C4-2B (cell line): ENCODE measurements around the gene ARL15.

Experiments
- ZFX ChIP-seq: fragments of 450-650 bp; IDR thresholded peaks from 2 replicates; pipeline ENCODE4 v1.6.1; 2017
- TF ChIP-seq, protein P1 (sequence below): fragments of 450-650 bp; conservative IDR thresholded peaks from 2 replicates; pipeline ENCODE4 v1.5.1; 2017; ENCODE audit warnings: mild to moderate bottlenecking

GRCh38 chr5:54317511-54318260, 7.3 kb upstream of the ARL15 start:
- TF ChIP-seq, protein P1, sequence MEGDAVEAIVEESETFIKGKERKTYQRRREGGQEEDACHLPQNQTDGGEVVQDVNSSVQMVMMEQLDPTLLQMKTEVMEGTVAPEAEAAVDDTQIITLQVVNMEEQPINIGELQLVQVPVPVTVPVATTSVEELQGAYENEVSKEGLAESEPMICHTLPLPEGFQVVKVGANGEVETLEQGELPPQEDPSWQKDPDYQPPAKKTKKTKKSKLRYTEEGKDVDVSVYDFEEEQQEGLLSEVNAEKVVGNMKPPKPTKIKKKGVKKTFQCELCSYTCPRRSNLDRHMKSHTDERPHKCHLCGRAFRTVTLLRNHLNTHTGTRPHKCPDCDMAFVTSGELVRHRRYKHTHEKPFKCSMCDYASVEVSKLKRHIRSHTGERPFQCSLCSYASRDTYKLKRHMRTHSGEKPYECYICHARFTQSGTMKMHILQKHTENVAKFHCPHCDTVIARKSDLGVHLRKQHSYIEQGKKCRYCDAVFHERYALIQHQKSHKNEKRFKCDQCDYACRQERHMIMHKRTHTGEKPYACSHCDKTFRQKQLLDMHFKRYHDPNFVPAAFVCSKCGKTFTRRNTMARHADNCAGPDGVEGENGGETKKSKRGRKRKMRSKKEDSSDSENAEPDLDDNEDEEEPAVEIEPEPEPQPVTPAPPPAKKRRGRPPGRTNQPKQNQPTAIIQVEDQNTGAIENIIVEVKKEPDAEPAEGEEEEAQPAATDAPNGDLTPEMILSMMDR, result no peak
- TF ChIP-seq ZFX, result no peak
